ENCODE measurements around the gene SH2D3C.

Gene SH2D3C

GRCh38 chr9:127732444-127732843, 46.0 kb downstream of the SH2D3C start:
- no peak for TF ChIP-seq JUND (IDR thresholded peaks at IDR 0.05; ENCODE audit: low read depth)
- in situ Hi-C loops (cut with HindIII; ENCODE audit: low pct_unique_long_range_greater_than_20kb, low sequenced_read_pairs), result no loop called here
- no peak for DNase-seq (ENCODE audit: low read depth in 1 of 2, low spot score in 1 of 2)

- DNase-seq (ENCODE audit: low read depth in 1 of 2, low spot score in 1 of 2), result no peak
- no peak for TF ChIP-seq JUND (IDR thresholded peaks at IDR 0.05; ENCODE audit: low read depth)
- in situ Hi-C loops (cut with HindIII; ENCODE audit: low pct_unique_long_range_greater_than_20kb, low sequenced_read_pairs), result no loop called here
Observed at GRCh38 chr9:127731938-127732337, 46.5 kb downstream of the SH2D3C start.

GRCh38 chr9:127730799-127731410, 47.6 kb downstream of the SH2D3C start:
- TF ChIP-seq JUND (IDR thresholded peaks at IDR 0.05; ENCODE audit: low read depth), result no peak
- in situ Hi-C loops (cut with HindIII; ENCODE audit: low pct_unique_long_range_greater_than_20kb, low sequenced_read_pairs), result no loop called here
- no peak for DNase-seq (ENCODE audit: low read depth in 1 of 2, low spot score in 1 of 2)

- no peak for DNase-seq (ENCODE audit: low read depth in 1 of 2, low spot score in 1 of 2)
- TF ChIP-seq JUND (IDR thresholded peaks at IDR 0.05; ENCODE audit: low read depth), result no peak
- in situ Hi-C loops (cut with HindIII; ENCODE audit: low pct_unique_long_range_greater_than_20kb, low sequenced_read_pairs), result no loop called here
Observed at GRCh38 chr9:127730262-127730661, 48.2 kb downstream of the SH2D3C start.

- DNase-seq (ENCODE audit: low read depth in 1 of 2, low spot score in 1 of 2), result no peak
- in situ Hi-C loops (cut with HindIII; ENCODE audit: low pct_unique_long_range_greater_than_20kb, low sequenced_read_pairs), result no loop called here
- no peak for TF ChIP-seq JUND (IDR thresholded peaks at IDR 0.05; ENCODE audit: low read depth)
Observed at GRCh38 chr9:127729522-127730256, 48.8 kb downstream of the SH2D3C start.

GRCh38 chr9:127728808-127729207, 49.7 kb downstream of the SH2D3C start:
- TF ChIP-seq JUND (IDR thresholded peaks at IDR 0.05; ENCODE audit: low read depth), result no peak
- DNase-seq (ENCODE audit: low read depth in 1 of 2, low spot score in 1 of 2), result no peak
- in situ Hi-C loops (cut with HindIII; ENCODE audit: low pct_unique_long_range_greater_than_20kb, low sequenced_read_pairs), result no loop called here

- no peak for TF ChIP-seq JUND (IDR thresholded peaks at IDR 0.05; ENCODE audit: low read depth)
- no peak for DNase-seq (ENCODE audit: low read depth in 1 of 2, low spot score in 1 of 2)
- in situ Hi-C loops (cut with HindIII; ENCODE audit: low pct_unique_long_range_greater_than_20kb, low sequenced_read_pairs), result no loop called here
Observed at GRCh38 chr9:127726871-127727270, 51.6 kb downstream of the SH2D3C start.

GRCh38 chr9:127724012-127724411, 54.5 kb downstream of the SH2D3C start:
- DNase-seq (ENCODE audit: low read depth in 1 of 2, low spot score in 1 of 2), result no peak
- in situ Hi-C loops (cut with HindIII; ENCODE audit: low pct_unique_long_range_greater_than_20kb, low sequenced_read_pairs), result no loop called here
- TF ChIP-seq JUND (IDR thresholded peaks at IDR 0.05; ENCODE audit: low read depth), result no peak

- in situ Hi-C loops (cut with HindIII; ENCODE audit: low pct_unique_long_range_greater_than_20kb, low sequenced_read_pairs), result no loop called here
- DNase-seq (ENCODE audit: low read depth in 1 of 2, low spot score in 1 of 2), result no peak
- no peak for TF ChIP-seq JUND (IDR thresholded peaks at IDR 0.05; ENCODE audit: low read depth)
Observed at GRCh38 chr9:127723444-127723843, 55.0 kb downstream of the SH2D3C start.

- in situ Hi-C loops (cut with HindIII; ENCODE audit: low pct_unique_long_range_greater_than_20kb, low sequenced_read_pairs), result no loop called here
- DNase-seq (ENCODE audit: low read depth in 1 of 2, low spot score in 1 of 2), result no peak
- no peak for TF ChIP-seq JUND (IDR thresholded peaks at IDR 0.05; ENCODE audit: low read depth)
Observed at GRCh38 chr9:127723013-127723412, 55.5 kb downstream of the SH2D3C start.

- in situ Hi-C loops (cut with HindIII; ENCODE audit: low pct_unique_long_range_greater_than_20kb, low sequenced_read_pairs), result no loop called here
- DNase-seq (ENCODE audit: low read depth in 1 of 2, low spot score in 1 of 2), result peak in 1 of 2 experiments; percentile 57
- no peak for TF ChIP-seq JUND (IDR thresholded peaks at IDR 0.05; ENCODE audit: low read depth)
Observed at GRCh38 chr9:127722055-127722745, 56.3 kb downstream of the SH2D3C start.

- in situ Hi-C loops (cut with HindIII; ENCODE audit: low pct_unique_long_range_greater_than_20kb, low sequenced_read_pairs), result no loop called here
- peak in 1 of 2 experiments; percentile 91 for DNase-seq (ENCODE audit: low read depth in 1 of 2, low spot score in 1 of 2)
- no peak for TF ChIP-seq JUND (IDR thresholded peaks at IDR 0.05; ENCODE audit: low read depth)
Observed at GRCh38 chr9:127721391-127721821, 57.1 kb downstream of the SH2D3C start.

GRCh38 chr9:127720865-127721227, 57.6 kb downstream of the SH2D3C start:
- TF ChIP-seq JUND (IDR thresholded peaks at IDR 0.05; ENCODE audit: low read depth), result no peak
- DNase-seq (ENCODE audit: low read depth in 1 of 2, low spot score in 1 of 2), result peak in 1 of 2 experiments; percentile 53
- in situ Hi-C loops (cut with HindIII; ENCODE audit: low pct_unique_long_range_greater_than_20kb, low sequenced_read_pairs), result no loop called here

All from T47D (cell line).